ENCODE measurements around the gene PLAAT5.

PLAAT5 gene

GRCh38 chr11:63491636-63492372 lies 837 bp upstream of the PLAAT5 start:
- peak overlapping the region; percentile 89 for H3K4me3 Mint-ChIP-seq
- DNase-seq, result no peak
- peaks cover 14% of the 10 kb centered on the region for H3K4me1 Mint-ChIP-seq
- no peak for TF ChIP-seq CTCF (IDR thresholded peaks at IDR 0.05)
- peaks cover 68% of the 10 kb centered on the region for H3K27me3 Mint-ChIP-seq (ENCODE audit: low read depth, poor library complexity)
- no peak overlapping the region for H3K27ac Mint-ChIP-seq
- H3K36me3 Mint-ChIP-seq (ENCODE audit: low read depth), result no peaks in the 10 kb centered on the region
- peaks cover 17% of the 10 kb centered on the region for H3K9me3 Mint-ChIP-seq

GRCh38 chr11:63491240-63491587 lies 247 bp upstream of the PLAAT5 start:
- peak overlapping the region; percentile 89 for H3K4me3 Mint-ChIP-seq
- H3K4me1 Mint-ChIP-seq, result peaks cover 14% of the 10 kb centered on the region
- H3K9me3 Mint-ChIP-seq, result peaks cover 20% of the 10 kb centered on the region
- no peak for TF ChIP-seq CTCF (IDR thresholded peaks at IDR 0.05)
- H3K27ac Mint-ChIP-seq, result no peak overlapping the region
- DNase-seq, result no peak
- no peaks in the 10 kb centered on the region for H3K36me3 Mint-ChIP-seq (ENCODE audit: low read depth)
- H3K27me3 Mint-ChIP-seq (ENCODE audit: low read depth, poor library complexity), result peaks cover 68% of the 10 kb centered on the region

GRCh38 chr11:63489879-63490278 lies 1.1 kb downstream of the PLAAT5 start:
- Mint-ChIP-seq H3K27me3 (ENCODE audit: low read depth, poor library complexity) (peaks cover 65% of the 10 kb centered on the region), H3K4me1 (peaks cover 14% of the 10 kb centered on the region), H3K9me3 (peaks cover 33% of the 10 kb centered on the region), H3K4me3 (peak overlapping the region; percentile 6), H3K27ac (no peak overlapping the region), H3K36me3 (ENCODE audit: low read depth) (no peaks in the 10 kb centered on the region)
- no peak for TF ChIP-seq CTCF (IDR thresholded peaks at IDR 0.05)
- DNase-seq, result no peak

GRCh38 chr11:63488789-63489188 lies 2.2 kb downstream of the PLAAT5 start:
- peaks cover 65% of the 10 kb centered on the region for H3K27me3 Mint-ChIP-seq (ENCODE audit: low read depth, poor library complexity)
- H3K4me1 Mint-ChIP-seq, result peaks cover 14% of the 10 kb centered on the region
- no peak overlapping the region for H3K4me3 Mint-ChIP-seq
- peaks cover 37% of the 10 kb centered on the region for H3K9me3 Mint-ChIP-seq
- no peak for TF ChIP-seq CTCF (IDR thresholded peaks at IDR 0.05)
- H3K36me3 Mint-ChIP-seq (ENCODE audit: low read depth), result no peaks in the 10 kb centered on the region
- no peak for DNase-seq
- H3K27ac Mint-ChIP-seq, result no peak overlapping the region

GRCh38 chr11:63485777-63486176 lies 5.2 kb downstream of the PLAAT5 start:
- H3K4me3 Mint-ChIP-seq, result no peak overlapping the region
- TF ChIP-seq CTCF (IDR thresholded peaks at IDR 0.05), result no peak
- peaks cover 50% of the 10 kb centered on the region for H3K27me3 Mint-ChIP-seq (ENCODE audit: low read depth, poor library complexity)
- no peak overlapping the region for H3K27ac Mint-ChIP-seq
- peaks cover 38% of the 10 kb centered on the region for H3K9me3 Mint-ChIP-seq
- no peaks in the 10 kb centered on the region for H3K36me3 Mint-ChIP-seq (ENCODE audit: low read depth)
- H3K4me1 Mint-ChIP-seq, result no peaks in the 10 kb centered on the region
- DNase-seq, result no peak

GRCh38 chr11:63480039-63480438 lies 10.9 kb downstream of the PLAAT5 start:
- Mint-ChIP-seq H3K4me3 (no peak overlapping the region), H3K9me3 (peaks cover 36% of the 10 kb centered on the region), H3K36me3 (ENCODE audit: low read depth) (no peaks in the 10 kb centered on the region), H3K27ac (no peak overlapping the region), H3K27me3 (ENCODE audit: low read depth, poor library complexity) (peaks cover 14% of the 10 kb centered on the region), H3K4me1 (no peaks in the 10 kb centered on the region)
- no peak for TF ChIP-seq CTCF (IDR thresholded peaks at IDR 0.05)
- DNase-seq, result no peak

Data from nephron progenitor cell (in vitro differentiated cells).